Thoracic aorta (tissue), 2 donors: ENCODE measurements around the gene MLKL. TPM values are rescaled to one million over a fixed set of nuclear protein-coding genes. Genes with fewer than 3 reads are reported as not detected.

Experiments
- ATAC-seq: fragments of 150-250 bp; one replicate; pipeline ENCODE4 v1.8.0; 2017; ENCODE audit warnings: low read depth; ENCODE audit not compliant: insufficient number of reproducible peaks, low FRiP score
- DNase-seq: peaks from one replicate; pipeline ENCODE4 v3.0.0-alpha.2; 2020; ENCODE audit warnings: low spot score
- H3K27ac ChIP-seq, 2 donors: fragments of 200-600 bp; sonication (generic); 1 replicate in 1 of 2; 2 replicates in 1 of 2; pipeline ENCODE4 v1.5.1; 2016; ENCODE audit warnings: mild to moderate bottlenecking in 2 of 2, moderate library complexity in 2 of 2
- H3K27me3 ChIP-seq: fragments of 200-600 bp; sonication (generic); replicated peaks from 2 replicates; pipeline ENCODE4 v1.6.0; 2016; ENCODE audit warnings: mild to moderate bottlenecking; ENCODE audit not compliant: insufficient read depth
- H3K36me3 ChIP-seq: fragments of 200-600 bp; sonication (generic); one replicate; pipeline ENCODE4 v1.5.1; 2016
- H3K4me1 ChIP-seq, 2 donors: fragments of 200-600 bp; sonication (generic); 1 replicate in 1 of 2; 2 replicates in 1 of 2; pipeline versions ENCODE4 v1.5.1 to v1.6.0; 2016; ENCODE audit warnings: low read depth in 2 of 2, mild to moderate bottlenecking in 1 of 2; ENCODE audit not compliant: control insufficient read depth in 1 of 2
- H3K4me3 ChIP-seq: fragments of 200-600 bp; sonication (generic); 2 replicates; pipeline ENCODE4 v1.5.1; 2016; ENCODE audit warnings: mild to moderate bottlenecking
- H3K9me3 ChIP-seq: fragments of 200-600 bp; sonication (generic); 2 replicates; pipeline ENCODE4 v1.5.1; 2016
- total RNA-seq, 2 donors: library from RNA; depleted of rRNA; stranded (reverse); fragments of >200 nt; gene quantifications; one replicate each; pipeline versions ENCODE4 v1.1.0 to v1.2.3, GENCODE V29; 2016
- TF ChIP-seq, protein P1 (sequence below): fragments of 200-600 bp; sonication (generic); IDR thresholded peaks from one replicate; pipeline ENCODE4 v1.5.1; 2019; ENCODE audit warnings: antibody characterized with exemption

MLKL gene
- total RNA-seq, 2 donors from 2014 or later, result 11.4 to 47.0 TPM

DNA sequence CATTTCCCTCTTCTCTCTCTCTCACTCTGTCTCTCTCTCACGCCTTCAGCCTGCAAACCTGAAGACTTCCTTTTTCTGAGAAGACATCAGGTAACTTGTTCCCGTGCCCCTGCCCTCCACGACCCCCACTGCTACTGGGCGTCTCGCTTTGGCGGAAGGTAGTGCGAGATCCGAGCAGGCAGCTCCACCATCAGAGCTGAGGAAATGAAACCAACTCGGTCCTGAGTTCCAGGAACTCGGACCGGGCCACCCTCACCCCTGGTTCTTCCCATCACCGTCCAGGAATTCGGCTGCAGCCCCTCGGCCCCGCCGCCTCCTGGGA, 585 bp downstream of the MLKL start:
- no peaks in the 10 kb centered on the region for H3K36me3 ChIP-seq
- TF ChIP-seq, protein P1, sequence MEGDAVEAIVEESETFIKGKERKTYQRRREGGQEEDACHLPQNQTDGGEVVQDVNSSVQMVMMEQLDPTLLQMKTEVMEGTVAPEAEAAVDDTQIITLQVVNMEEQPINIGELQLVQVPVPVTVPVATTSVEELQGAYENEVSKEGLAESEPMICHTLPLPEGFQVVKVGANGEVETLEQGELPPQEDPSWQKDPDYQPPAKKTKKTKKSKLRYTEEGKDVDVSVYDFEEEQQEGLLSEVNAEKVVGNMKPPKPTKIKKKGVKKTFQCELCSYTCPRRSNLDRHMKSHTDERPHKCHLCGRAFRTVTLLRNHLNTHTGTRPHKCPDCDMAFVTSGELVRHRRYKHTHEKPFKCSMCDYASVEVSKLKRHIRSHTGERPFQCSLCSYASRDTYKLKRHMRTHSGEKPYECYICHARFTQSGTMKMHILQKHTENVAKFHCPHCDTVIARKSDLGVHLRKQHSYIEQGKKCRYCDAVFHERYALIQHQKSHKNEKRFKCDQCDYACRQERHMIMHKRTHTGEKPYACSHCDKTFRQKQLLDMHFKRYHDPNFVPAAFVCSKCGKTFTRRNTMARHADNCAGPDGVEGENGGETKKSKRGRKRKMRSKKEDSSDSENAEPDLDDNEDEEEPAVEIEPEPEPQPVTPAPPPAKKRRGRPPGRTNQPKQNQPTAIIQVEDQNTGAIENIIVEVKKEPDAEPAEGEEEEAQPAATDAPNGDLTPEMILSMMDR, result no peak
- no peak for ATAC-seq
- peak overlapping the region; percentile 88 for H3K4me3 ChIP-seq
- no peaks in the 10 kb centered on the region for H3K27me3 ChIP-seq
- peak overlapping the region; percentile 81 to 82 for H3K27ac ChIP-seq
- no peaks in the 10 kb centered on the region for H3K9me3 ChIP-seq
- peaks cover 0 to 17% of the 10 kb centered on the region in 2 donors for H3K4me1 ChIP-seq
- no peak for DNase-seq

DNA sequence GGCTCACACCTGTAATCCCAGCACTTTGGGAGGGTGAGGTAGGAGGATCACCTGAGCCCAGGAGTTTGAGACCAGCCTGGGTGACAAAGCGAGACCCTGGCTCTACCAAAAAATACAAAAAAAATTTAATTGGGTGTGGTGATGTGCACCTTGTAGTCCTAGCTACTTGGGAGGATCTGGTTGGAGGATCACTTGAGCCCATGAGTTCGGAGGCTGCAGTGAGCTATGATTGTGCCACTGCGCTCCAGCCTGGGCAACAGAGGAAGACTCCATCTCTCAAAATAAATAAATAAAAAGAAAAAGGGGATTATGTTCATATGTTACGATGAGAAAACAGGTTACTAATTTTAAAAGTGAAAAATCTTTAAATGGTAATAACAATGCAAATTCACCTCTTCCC, 996 bp downstream of the MLKL start:
- H3K36me3 ChIP-seq, result no peaks in the 10 kb centered on the region
- DNase-seq, result no peak
- no peak overlapping the region for H3K27ac ChIP-seq
- H3K27me3 ChIP-seq, result no peaks in the 10 kb centered on the region
- peaks cover 0 to 17% of the 10 kb centered on the region in 2 donors for H3K4me1 ChIP-seq
- TF ChIP-seq, protein P1, result no peak
- H3K4me3 ChIP-seq, result peak overlapping the region; percentile 88
- ATAC-seq, result no peak
- H3K9me3 ChIP-seq, result no peaks in the 10 kb centered on the region

DNA sequence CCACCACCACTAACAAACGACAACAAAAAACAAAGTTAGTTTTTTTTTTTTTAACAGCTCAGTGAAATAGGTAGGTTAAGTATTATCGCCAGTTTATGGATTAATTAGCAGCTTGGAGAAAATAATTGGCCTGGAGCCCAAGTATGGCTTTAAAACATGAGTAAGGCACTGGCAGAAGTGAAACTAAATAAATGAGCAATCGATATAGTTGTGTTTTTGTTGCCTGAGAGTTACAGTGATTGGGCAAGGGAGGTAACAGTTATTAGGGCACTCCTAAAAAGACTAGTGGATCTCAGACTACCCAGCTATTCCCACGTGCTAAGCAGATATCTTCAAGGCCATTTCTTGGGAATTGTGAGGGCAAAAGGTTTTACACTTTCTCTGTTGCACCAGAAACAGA, 2.4 kb downstream of the MLKL start:
- H3K4me1 ChIP-seq, result peaks cover 0 to 17% of the 10 kb centered on the region in 2 donors
- no peaks in the 10 kb centered on the region for H3K9me3 ChIP-seq
- H3K27ac ChIP-seq, result no peak overlapping the region
- H3K27me3 ChIP-seq, result no peaks in the 10 kb centered on the region
- peak overlapping the region; percentile 5 for H3K4me3 ChIP-seq
- DNase-seq (no peak), ATAC-seq (no peak)
- TF ChIP-seq, protein P1, result no peak
- H3K36me3 ChIP-seq, result peaks cover 3% of the 10 kb centered on the region

DNA sequence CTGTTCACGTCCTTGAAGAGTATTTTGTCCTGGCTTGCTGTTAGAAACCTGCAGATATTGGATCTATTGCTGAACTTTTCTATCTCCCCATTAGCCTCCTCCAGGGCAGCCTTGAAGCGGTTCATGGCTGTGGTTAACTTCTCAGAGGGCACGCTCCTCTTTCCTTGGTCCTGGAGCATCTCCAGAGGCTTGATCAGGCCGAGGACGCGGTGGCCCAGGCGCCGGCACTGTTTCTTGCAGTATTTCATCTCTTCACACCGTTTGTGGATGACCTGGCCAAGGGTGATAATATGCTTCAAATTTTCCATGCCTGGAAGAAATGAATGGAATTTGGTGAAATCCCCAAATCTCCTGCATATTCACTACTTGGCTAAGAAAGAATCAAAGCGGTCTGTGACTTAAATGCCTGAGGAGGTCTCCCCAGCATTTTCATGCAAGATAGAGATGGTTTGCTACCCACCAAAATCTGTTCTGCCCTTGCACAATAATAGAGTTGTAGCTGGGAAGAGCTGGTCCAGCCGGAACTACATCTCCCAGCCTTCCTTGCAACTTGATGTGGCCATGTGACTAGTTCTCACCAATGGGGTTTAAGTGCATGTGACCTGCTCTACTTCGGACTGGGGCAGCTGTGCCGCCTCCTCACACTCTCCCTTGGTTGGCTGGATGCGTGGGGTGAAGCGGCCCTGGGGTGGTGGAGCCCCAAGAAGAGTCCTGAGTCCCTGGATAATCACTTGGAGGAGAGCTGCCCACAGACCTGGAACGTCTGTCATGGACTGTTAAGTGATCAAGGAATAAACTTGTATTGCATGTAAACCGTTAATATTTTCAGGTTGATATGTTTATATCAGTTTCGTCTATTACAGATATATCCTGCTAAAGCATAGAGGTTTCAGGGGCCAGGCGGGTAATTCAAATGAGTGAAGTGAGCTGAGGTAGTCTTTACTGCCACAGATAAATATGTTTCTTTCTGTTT, 4.9 kb downstream of the MLKL start:
- no peaks in the 10 kb centered on the region for H3K27me3 ChIP-seq
- peaks cover 0 to 17% of the 10 kb centered on the region in 2 donors for H3K4me1 ChIP-seq
- peak overlapping the region; percentile 60 to 62 for H3K27ac ChIP-seq
- H3K4me3 ChIP-seq, result peak overlapping the region; percentile 72
- TF ChIP-seq, protein P1, result no peak
- no peaks in the 10 kb centered on the region for H3K9me3 ChIP-seq
- peak; percentile 98 for ATAC-seq
- peak; percentile 78 for DNase-seq
- peaks cover 9% of the 10 kb centered on the region for H3K36me3 ChIP-seq

DNA sequence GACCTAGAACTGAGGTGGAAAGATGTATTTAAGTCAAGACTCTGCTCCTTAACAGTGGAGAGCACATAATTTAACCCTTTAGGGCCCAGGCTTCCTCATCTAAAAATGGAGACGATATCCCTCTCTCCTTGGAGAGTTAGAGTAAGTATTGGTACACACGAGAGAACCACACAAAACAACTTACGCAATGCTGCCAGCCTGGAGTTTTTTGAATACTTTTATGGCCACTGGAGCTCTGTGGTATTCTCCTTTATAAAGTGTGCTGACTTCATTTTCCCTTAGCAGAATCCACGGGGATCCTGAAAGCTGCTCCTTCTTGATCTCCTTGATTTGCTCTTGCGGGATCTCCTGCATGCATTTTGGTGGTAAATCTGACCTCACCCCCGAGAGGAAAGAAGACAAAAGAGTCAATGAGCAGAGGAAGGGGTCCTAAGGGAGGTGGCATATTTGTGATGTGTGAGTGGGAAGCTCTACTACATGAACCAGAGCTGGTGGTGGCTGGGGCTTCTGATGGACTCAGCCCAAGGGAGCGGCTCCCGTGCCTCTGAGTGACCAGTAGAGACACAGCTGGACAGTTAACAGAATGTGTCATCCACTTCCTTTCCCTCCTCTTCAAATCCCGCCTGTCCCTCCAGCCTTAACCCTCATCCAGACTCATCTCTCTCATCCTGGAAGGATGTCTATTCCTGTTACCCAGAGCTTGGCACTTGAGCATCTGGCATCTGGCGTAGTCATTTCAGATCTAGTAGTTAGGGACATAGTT, 9.4 kb downstream of the MLKL start:
- H3K27me3 ChIP-seq, result no peaks in the 10 kb centered on the region
- H3K27ac ChIP-seq, result no peak overlapping the region
- no peaks in the 10 kb centered on the region for H3K4me1 ChIP-seq
- ATAC-seq (no peak), DNase-seq (no peak)
- TF ChIP-seq, protein P1, result no peak
- no peak overlapping the region for H3K4me3 ChIP-seq
- H3K36me3 ChIP-seq, result peaks cover 13% of the 10 kb centered on the region
- H3K9me3 ChIP-seq, result no peaks in the 10 kb centered on the region
